Stimulated activated CD8-positive, alpha-beta memory T cell treated with anti-CD3 and anti-CD28 coated beads, Interleukin-7, amount 100 ng/mL, for 48 hours (primary cell): ENCODE measurements around the gene GSC2.
"Not testable (repeated sequence)": the region's sequence is repeated elsewhere in the genome, so short reads cannot be mapped to it uniquely, and the experiment has no call there.

Experiments
- DNase-seq, 2 donors: peaks; one replicate each; pipeline ENCODE4 v3.0.0-alpha.2; 2020; ENCODE audit warnings: low read depth in 1 of 2; ENCODE audit errors: extremely low read depth in 1 of 2

Gene GSC2

GRCh38 chr22:19164425-19164824 lies 14.3 kb upstream of the GSC2 start:
- no peak for DNase-seq

- not testable (repeated sequence) for DNase-seq
Measured at GRCh38 chr22:19158649-19159048, 8.6 kb upstream of the GSC2 start.

GRCh38 chr22:19156109-19156508 lies 6.0 kb upstream of the GSC2 start:
- not testable (repeated sequence) for DNase-seq

- no peak for DNase-seq
Measured at GRCh38 chr22:19152942-19153883, 3.1 kb upstream of the GSC2 start.

GRCh38 chr22:19151329-19152191 lies 1.5 kb upstream of the GSC2 start:
- DNase-seq, result no peak

- DNase-seq, result no peak
Measured at GRCh38 chr22:19150482-19151328, 613 bp upstream of the GSC2 start.

- no peak for DNase-seq
Measured at GRCh38 chr22:19149047-19149883, 827 bp downstream of the GSC2 start.

GRCh38 chr22:19148417-19149046 lies 1.6 kb downstream of the GSC2 start:
- DNase-seq, result no peak

- no peak for DNase-seq
Measured at GRCh38 chr22:19147195-19147780, 2.8 kb downstream of the GSC2 start.

GRCh38 chr22:19146215-19146968 lies 3.7 kb downstream of the GSC2 start:
- no peak for DNase-seq

- DNase-seq, result peak; percentile 17 to 24
Measured at GRCh38 chr22:19143967-19144400, 6.1 kb downstream of the GSC2 start.

- no peak for DNase-seq
Measured at GRCh38 chr22:19143212-19143611, 6.9 kb downstream of the GSC2 start.

- no peak for DNase-seq
Measured at GRCh38 chr22:19142394-19142793, 7.7 kb downstream of the GSC2 start.

GRCh38 chr22:19139974-19140373 lies 10.1 kb downstream of the GSC2 start:
- DNase-seq, result no peak

GRCh38 chr22:19139001-19139356 lies 11.1 kb downstream of the GSC2 start:
- no peak for DNase-seq

GRCh38 chr22:19138217-19139000 lies 11.7 kb downstream of the GSC2 start:
- no peak for DNase-seq

GRCh38 chr22:19137384-19138216 lies 12.5 kb downstream of the GSC2 start:
- DNase-seq, result no peak
